Keratinocyte (primary cell): ENCODE data around the gene ALK.

Experiments used
- CTCF ChIP-seq, 3 experiments: IDR thresholded peaks in 1 of 3; conservative IDR thresholded peaks in 1 of 3; optimal IDR thresholded peaks in 1 of 3; 2 replicates in 2 of 3; 3 replicates in 1 of 3; pipeline versions ENCODE3 to v1.5.1; 2011; ENCODE audit warnings: low read length in 3 of 3, mild to moderate bottlenecking in 3 of 3, moderate library complexity in 2 of 3, control low read depth in 1 of 3, inconsistent platforms in 1 of 3; ENCODE audit not compliant: insufficient read depth in 2 of 3; ENCODE audit errors: extremely low read depth in 1 of 3
- EZH2 ChIP-seq: IDR thresholded peaks from one replicate; pipeline ENCODE4 v1.6.1; 2012; ENCODE audit warnings: inconsistent platforms, mild to moderate bottlenecking, low read length, moderate library complexity

- TF ChIP-seq CTCF (optimal IDR thresholded peaks at IDR 0.05 in 1 of 3, IDR thresholded peaks at IDR 0.05 in 1 of 3, conservative IDR thresholded peaks at IDR 0.05 in 1 of 3; ENCODE audit: extremely low read depth in 1 of 3, insufficient read depth in 2 of 3, low read length in 3 of 3) (no peak), EZH2 (no peak)
Observed at GRCh38 chr2:29143657-29144056, 777.7 kb downstream of the ALK start.
